ENCODE results near the gene NR5A1. TPM values are rescaled to one million over a fixed set of nuclear protein-coding genes. Genes with fewer than 3 reads are reported as not detected.

NR5A1 gene
- total RNA-seq, 1 experiment from 2014 or later: not detected

DNA sequence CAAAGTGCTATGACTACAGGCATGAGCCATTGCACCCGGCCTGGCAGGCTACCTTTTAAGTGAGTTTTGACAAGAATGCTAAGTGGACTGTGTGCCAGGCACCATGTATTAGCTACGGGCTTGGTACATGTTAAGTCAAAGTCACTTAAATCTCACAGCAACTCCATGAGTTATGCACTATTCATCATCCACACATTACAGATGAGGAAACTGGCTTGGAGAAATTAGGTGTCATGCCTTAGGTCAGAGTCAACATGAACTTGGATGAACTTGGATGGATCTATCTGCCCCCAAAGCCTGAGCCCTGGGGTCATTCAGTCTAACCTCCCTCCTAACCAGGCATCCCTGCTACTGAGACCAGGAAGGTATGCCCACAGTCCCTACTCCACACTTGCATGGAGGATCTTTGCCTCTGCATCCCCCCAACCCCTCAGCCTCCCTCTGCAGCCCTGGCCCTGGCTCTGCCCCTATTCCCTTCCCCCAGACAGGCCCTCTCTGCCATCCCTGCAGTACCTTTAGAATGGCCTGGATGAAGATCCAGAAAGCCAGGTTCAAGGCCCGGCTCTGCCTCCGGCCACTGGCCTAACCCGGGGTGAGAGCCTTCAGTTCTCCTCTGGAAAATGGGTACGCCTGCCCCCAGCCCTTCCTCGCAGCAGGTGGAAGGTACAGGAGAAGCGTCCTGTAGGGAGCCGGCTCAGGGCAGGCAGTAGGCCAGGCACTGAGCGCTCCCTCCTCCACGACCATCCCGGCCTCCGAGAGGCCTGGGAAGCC is 57.6 kb downstream of the NR5A1 start:
- DNase-seq: no peak
- Histone ChIP-seq H3K36me3 (no peaks in the 10 kb centered on the region), H3K27me3 (no peaks in the 10 kb centered on the region), H3K9me3 (no peaks in the 10 kb centered on the region), H3K4me3 (no peak overlapping the region)

DNA sequence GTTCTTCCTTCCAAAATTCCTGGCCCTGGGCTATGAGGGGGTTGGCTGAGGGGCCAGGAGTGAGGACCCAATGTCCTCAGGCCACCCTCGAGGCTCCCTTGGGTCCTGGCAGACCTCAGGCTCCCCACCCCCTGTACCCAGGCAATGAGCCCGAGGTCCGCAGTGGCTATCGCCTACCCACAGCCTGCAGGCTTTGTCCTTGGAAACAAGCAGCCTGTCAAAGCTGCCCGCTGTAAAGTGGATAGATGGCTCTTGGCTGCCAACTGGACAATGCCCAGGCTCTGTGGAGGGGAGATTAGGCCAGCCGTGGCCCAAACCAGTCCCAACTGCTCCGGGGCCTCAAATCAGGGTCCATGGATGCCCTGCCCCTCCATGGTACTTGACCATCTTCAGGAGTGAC is 59.2 kb downstream of the NR5A1 start:
- H3K36me3 ChIP-seq: no peaks in the 10 kb centered on the region
- H3K9me3 ChIP-seq: no peaks in the 10 kb centered on the region
- H3K4me3 ChIP-seq: no peak overlapping the region
- no peaks in the 10 kb centered on the region for H3K27me3 ChIP-seq
- DNase-seq: no peak

DNA sequence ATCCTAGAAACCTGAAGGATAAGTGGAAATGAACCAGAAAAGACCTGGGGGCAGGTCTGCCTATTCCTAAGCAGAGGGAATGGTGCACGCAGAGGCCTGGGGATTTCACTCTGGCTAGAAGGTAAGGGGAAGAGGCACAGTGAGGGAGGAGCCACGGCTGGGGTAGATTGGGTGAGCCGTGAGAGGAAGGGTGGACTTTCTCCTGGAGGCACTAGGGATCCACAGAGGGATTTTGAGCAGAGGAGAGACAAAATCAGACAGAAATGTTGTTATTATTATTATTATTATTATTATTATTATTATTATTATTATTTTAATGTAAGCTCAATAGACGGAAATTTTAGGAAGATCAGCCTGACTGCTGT is 59.9 kb downstream of the NR5A1 start:
- Histone ChIP-seq H3K36me3 (no peaks in the 10 kb centered on the region), H3K27me3 (no peaks in the 10 kb centered on the region), H3K9me3 (no peaks in the 10 kb centered on the region), H3K4me3 (no peak overlapping the region)
- DNase-seq: no peak

GRCh38 chr9:124444166-124444565 is 63.0 kb downstream of the NR5A1 start:
- Histone ChIP-seq H3K4me3 (no peak overlapping the region), H3K27me3 (no peaks in the 10 kb centered on the region), H3K36me3 (no peaks in the 10 kb centered on the region), H3K9me3 (no peaks in the 10 kb centered on the region)
- no peak for DNase-seq

- H3K36me3 ChIP-seq: no peaks in the 10 kb centered on the region
- no peak for DNase-seq
- no peak overlapping the region for H3K4me3 ChIP-seq
- no peaks in the 10 kb centered on the region for H3K9me3 ChIP-seq
- H3K27me3 ChIP-seq: no peaks in the 10 kb centered on the region
Measured at GRCh38 chr9:124443625-124444024, 63.6 kb downstream of the NR5A1 start.

DNA sequence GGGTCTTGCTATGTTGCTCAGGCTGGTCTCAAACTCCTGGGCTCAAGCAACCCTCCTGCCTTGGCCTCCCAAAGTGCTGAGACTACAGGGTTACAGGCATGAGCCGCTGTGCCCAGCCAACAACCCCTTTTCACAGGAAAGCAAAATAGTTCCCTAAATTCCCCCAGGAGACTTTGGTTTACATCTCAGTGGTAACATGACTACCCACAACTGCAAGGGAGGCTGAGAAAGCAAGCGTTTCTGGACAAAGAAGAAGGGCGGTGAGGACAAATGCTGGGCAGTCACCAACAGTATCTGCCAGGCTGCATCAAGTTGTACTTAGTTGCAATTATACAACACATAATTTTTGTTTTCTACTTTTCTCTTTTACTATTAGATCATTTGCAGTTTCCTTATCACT is 64.4 kb downstream of the NR5A1 start:
- no peaks in the 10 kb centered on the region for H3K36me3 ChIP-seq
- no peaks in the 10 kb centered on the region for H3K9me3 ChIP-seq
- no peak overlapping the region for H3K4me3 ChIP-seq
- DNase-seq: no peak
- H3K27me3 ChIP-seq: no peaks in the 10 kb centered on the region

DNA sequence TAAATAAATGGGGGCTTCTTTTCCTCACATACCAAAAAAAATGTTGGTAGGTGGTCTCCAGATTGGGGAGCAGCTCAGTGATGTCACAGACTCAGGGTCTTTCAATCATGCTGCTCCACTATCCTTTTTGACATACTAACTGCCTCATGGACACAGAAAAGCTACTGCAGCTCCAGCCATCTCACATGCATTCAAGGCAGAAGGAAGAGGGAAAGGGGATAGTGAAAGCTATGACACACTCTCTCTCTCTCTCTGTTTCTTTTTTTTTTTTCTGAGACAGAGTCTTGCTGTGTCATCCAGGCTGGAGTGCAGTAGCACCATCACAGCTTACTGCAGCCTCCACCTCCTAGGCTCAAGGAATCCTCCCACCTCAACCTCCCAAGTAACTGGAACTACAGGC is 64.8 kb downstream of the NR5A1 start:
- no peaks in the 10 kb centered on the region for H3K27me3 ChIP-seq
- H3K9me3 ChIP-seq: no peaks in the 10 kb centered on the region
- no peak overlapping the region for H3K4me3 ChIP-seq
- H3K36me3 ChIP-seq: no peaks in the 10 kb centered on the region
- no peak for DNase-seq

DNA sequence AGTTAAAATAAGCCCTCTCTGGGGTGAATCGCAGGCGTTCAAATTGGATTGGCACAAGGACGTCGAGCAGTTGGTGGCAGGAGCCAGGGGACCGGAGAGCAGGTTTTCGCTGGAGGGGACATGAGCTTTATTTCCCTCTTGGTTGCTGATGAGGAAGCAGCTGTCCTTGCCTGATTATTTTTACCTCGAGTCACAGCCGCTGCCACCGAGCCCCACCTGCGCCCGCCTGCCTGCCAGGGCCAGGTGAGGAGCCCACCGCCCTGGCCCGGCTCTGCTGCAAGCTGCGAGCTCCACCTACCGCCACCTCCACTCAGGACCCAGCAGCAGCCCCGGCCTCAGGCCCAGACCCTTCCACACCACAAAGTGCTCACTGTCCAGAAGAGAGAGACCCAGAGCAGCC is 65.9 kb downstream of the NR5A1 start:
- H3K9me3 ChIP-seq: no peaks in the 10 kb centered on the region
- DNase-seq: no peak
- H3K4me3 ChIP-seq: no peak overlapping the region
- no peaks in the 10 kb centered on the region for H3K36me3 ChIP-seq
- no peaks in the 10 kb centered on the region for H3K27me3 ChIP-seq

DNA sequence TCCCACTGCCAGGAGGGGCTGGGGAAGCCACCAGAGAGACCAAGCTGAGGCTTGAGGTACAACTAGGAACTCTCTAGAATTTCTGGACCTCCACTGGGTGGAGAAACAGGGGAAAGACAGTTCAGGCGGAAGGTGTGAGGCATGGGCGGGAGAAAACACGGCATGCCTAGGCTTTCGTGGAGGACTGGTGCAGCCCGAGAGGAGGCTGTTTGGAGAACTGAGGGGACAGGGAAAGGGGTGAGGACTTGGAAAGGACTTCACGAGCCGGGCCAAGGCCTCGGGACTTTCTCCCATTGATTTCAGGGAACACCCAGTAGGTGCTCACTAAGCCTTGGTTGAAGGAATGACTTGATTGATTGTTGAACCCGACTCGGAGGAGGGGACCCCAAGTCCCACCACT is 66.4 kb downstream of the NR5A1 start:
- no peak for DNase-seq
- no peaks in the 10 kb centered on the region for H3K27me3 ChIP-seq
- H3K4me3 ChIP-seq: no peak overlapping the region
- H3K9me3 ChIP-seq: no peaks in the 10 kb centered on the region
- H3K36me3 ChIP-seq: no peaks in the 10 kb centered on the region

- DNase-seq: no peak
- Histone ChIP-seq H3K4me3 (no peak overlapping the region), H3K36me3 (no peaks in the 10 kb centered on the region), H3K9me3 (no peaks in the 10 kb centered on the region), H3K27me3 (no peaks in the 10 kb centered on the region)
Measured at GRCh38 chr9:124439686-124440243, 67.4 kb downstream of the NR5A1 start.

DNA sequence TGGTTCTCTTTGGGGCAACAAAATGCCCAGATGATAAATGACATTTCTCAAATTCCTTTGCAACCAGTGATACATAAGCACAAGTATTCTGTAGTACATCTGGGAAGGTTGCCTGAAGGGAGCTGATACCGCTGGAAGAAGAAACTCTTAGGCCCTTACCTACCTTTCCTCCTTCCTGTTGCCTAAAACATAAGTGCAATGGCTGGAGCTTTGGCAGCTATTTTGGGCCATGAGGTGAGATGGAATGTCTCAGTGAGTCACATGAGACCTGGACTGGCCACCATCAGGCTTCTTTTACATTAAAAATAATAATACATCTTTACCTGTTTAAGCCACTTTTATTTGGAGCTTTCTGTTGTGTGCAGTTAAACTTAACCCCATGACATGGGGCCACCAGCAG is 68.1 kb downstream of the NR5A1 start:
- DNase-seq: no peak
- H3K36me3 ChIP-seq: no peaks in the 10 kb centered on the region
- H3K27me3 ChIP-seq: no peaks in the 10 kb centered on the region
- H3K4me3 ChIP-seq: no peak overlapping the region
- H3K9me3 ChIP-seq: no peaks in the 10 kb centered on the region

DNA sequence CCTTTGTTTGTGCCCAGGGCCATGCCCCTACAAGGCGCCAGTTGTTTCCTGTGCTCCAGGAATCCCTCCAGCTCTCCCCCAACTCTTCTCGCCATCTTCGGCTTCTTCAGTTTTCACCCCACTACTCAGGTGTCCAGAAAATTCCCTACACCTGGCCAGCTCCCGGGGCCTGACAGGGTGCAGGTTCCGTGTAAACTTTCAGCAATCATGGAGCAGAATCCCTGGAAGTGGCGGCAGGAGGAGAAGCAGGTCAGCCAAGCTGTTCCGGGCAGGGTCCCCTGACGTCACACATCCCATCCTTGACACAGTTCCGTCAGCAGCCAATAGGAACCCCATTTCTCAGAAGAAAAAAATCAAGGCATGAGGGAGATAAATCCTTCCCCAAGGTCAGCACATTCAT is 69.1 kb downstream of the NR5A1 start:
- no peaks in the 10 kb centered on the region for H3K36me3 ChIP-seq
- no peak for DNase-seq
- no peak overlapping the region for H3K4me3 ChIP-seq
- H3K27me3 ChIP-seq: no peaks in the 10 kb centered on the region
- H3K9me3 ChIP-seq: no peaks in the 10 kb centered on the region

- H3K27me3 ChIP-seq: no peaks in the 10 kb centered on the region
- no peak overlapping the region for H3K4me3 ChIP-seq
- no peak for DNase-seq
- no peaks in the 10 kb centered on the region for H3K36me3 ChIP-seq
- H3K9me3 ChIP-seq: no peaks in the 10 kb centered on the region
Measured at GRCh38 chr9:124437086-124437485, 70.1 kb downstream of the NR5A1 start.

DNA sequence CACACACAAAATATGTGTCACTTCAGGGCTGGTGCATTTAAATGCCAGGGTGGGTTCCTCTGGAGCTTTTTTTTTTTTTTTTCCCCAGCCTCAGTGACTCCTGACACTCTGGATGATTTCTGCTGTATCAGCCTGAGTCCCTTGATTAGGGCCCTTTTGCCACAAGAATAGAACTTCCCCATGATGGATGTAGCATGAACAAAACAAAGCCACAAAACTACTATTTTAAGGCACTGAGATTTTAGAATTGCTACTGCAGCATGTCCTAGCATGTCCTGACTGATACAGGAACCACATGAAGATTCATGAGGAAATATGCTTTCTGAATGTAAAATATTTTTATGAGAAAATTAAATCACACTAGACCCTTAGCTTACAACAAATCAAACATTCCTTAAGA is 70.9 kb downstream of the NR5A1 start:
- no peak for DNase-seq
- no peaks in the 10 kb centered on the region for H3K36me3 ChIP-seq
- no peaks in the 10 kb centered on the region for H3K9me3 ChIP-seq
- no peaks in the 10 kb centered on the region for H3K27me3 ChIP-seq
- H3K4me3 ChIP-seq: no peak overlapping the region

Other genes starting within 250 kb of the NR5A1 start
- gene NEK6, start 249.4 kb downstream of the NR5A1 start, total RNA-seq (2014; rRNA removed; shearing (Covaris generic); ENCODE audit: low replicate concordance): 25.0 and 33.1 TPM in 2 replicates
- gene PSMB7, start 92.0 kb downstream of the NR5A1 start, total RNA-seq (2014; rRNA removed; shearing (Covaris generic); ENCODE audit: low replicate concordance): 82.8 and 179 TPM in 2 replicates
- gene ADGRD2, start 56.9 kb downstream of the NR5A1 start, total RNA-seq (2014; rRNA removed; shearing (Covaris generic); ENCODE audit: low replicate concordance): not detected in 2 replicates

All from MG63 (cell line).